8988T (cell line): ENCODE data around the gene KCNN4.
A peak's percentile ranks its signal among the peaks of the same experiment; 100 is the strongest.
"Not testable (repeated sequence)": the region's sequence is repeated elsewhere in the genome, so short reads cannot be mapped to it uniquely, and the experiment has no call there.

Experiments
- DNase-seq: peaks from one replicate; pipeline ENCODE4 v3.0.0; 2011

The KCNN4 gene

DNA sequence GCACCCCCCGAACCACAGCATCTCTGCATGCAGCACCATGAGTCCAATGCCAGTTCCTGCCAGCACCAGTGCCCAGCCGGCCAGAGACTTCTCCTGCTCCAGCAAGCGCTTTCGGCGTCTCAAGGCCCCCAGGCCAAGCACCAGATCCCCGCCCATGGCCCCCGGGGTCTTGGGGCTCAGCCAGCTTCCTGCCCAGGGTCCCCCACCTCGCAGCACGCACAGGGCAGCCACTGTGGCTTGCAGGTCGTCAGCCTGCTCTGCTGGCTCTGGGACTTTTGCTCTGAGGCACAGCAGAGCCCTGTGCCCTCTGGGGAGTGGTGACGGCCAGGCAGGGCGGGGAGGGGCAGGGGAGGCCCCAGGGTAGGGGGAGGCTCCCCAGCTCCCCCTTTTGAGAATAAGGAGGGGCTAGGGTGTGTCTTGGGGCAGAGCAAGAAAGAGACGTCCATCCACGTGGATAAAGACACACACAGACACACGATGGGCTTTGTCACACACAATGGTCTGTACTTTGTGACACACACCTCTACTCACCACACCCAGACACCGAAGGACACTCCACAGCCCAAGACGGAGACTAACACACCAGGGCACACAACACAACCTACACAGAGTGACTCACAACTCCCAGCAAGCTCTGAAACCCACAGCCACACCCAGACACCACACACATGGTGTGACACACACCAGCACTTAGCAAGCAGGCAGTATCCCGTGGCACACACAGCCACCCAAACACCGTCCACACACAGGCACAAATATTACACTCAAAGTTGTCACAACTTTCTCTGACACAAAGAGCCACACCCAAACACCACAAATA, at the start of gene KCNN4:
Gene KCNN4 (minus strand): TSS at position 268 of the 820 bp plus-strand sequence. CDS start 112 bp downstream, at position 156.
- no peak for DNase-seq

DNA sequence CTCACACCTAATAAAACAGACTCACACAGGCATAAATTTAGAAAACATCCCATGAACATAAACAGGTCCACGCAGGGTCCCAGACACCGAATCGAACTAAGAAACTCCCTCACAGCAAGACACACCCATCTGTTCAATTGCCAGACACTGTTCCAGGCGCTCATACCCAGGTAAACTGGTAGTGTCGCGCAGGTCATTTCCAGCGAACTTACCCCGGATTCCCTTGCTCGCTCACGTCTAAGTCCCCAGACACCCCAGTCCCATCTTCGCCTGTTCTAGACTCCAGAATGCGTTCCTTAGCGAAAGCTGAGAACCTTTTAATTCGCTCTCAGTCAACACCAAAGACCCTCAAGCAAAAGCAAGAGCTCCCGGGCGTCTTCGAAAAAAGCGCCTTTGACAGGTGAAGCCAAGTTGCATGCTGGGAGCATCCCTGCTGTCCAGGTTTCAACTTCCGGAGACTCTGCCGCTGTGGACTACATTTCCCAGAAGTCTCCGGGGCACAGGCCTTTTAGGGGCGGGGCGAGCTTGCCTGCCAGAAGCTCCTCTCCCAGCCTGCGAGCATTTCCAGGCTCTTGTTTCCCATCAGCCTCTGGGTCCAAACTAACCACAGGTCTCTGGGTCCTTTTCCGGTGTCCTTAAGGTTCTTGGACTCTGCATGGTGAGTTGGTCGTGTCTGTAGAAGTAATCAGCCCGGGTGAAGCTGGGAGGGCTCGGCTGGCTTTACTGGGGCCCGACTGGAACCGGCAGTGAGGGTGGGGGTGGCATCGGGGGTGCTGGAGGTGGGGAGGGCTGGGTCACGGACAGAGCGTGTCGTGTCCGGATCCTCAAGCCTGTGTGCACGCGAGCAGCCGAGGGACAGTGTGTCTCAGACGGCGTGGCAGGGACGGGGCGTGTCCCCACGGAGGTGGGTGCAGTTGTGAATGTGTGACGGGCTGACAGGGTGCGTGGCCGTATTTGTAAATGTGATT, 46.3 kb upstream of the KCNN4 start, which contains the start of gene ZNF283:
Gene ZNF283 (plus strand): TSS at position 535 of the 968 bp plus-strand sequence. CDS start 6,184 bp downstream, outside the sequence.
- DNase-seq, result peak; percentile 43

GRCh38 chr19:43824572-43824971, 43.8 kb upstream of the KCNN4 start:
- DNase-seq, result not testable (repeated sequence)

- not testable (repeated sequence) for DNase-seq
Measured at GRCh38 chr19:43823856-43824255, 43.1 kb upstream of the KCNN4 start.

- no peak for DNase-seq
Measured at GRCh38 chr19:43820884-43821215, 40.1 kb upstream of the KCNN4 start.

DNA sequence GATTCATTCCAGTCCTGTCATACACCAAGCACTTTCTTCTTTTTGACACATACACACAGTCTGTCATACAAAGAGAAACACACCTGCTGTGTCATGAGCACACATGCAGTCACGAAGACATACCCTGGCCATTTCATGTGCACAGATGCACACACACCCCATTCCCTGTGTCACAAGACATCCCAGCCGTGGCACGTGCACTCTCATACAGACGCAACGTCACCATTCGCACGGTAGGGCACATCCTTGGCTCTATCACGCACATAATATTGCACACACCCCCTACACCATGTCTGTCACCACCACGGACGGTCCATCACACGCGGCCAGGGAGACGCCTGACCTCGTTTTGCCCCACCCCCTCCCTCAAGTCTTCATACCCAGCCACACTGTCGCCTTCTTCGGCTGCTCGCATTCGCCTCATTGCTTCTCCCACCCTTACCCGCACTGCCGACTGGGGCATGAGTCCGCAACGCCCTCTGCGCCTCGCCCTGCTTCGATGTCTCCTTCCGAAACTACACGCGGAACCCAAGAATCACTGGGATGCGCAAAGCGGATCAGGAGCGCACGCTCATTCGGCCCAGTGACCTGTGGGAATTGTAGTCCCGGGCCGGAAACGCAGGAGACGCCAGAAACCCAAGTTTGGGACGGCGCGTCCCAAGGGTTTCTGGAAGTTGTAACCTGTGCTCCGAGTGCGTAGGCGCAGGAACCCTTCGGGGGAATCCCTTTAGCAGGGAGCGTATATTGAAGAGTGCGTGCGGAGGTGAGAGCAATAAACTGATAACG, 39.5 kb upstream of the KCNN4 start:
- DNase-seq, result no peak

DNA sequence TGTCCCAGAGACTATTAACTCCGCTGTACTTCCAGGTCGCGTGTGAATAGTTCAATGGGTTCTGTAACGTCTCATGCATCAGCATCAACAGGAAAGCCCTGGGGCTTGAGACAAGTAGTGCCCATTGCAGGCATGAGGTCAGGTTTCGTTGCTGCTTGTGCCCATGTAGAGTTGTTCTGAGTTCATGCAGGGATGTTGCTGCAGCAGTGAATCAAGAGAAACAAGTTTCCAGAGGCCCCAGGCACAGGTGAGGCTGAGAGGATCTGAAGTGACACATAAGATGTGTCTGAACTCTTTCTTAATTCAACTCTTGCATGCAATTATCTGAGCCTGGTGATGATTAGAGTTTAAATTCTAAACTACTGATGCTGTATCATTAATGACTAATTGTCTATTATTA, 37.7 kb upstream of the KCNN4 start:
- no peak for DNase-seq

GRCh38 chr19:43817454-43817853, 36.7 kb upstream of the KCNN4 start:
- DNase-seq, result not testable (repeated sequence)

DNA sequence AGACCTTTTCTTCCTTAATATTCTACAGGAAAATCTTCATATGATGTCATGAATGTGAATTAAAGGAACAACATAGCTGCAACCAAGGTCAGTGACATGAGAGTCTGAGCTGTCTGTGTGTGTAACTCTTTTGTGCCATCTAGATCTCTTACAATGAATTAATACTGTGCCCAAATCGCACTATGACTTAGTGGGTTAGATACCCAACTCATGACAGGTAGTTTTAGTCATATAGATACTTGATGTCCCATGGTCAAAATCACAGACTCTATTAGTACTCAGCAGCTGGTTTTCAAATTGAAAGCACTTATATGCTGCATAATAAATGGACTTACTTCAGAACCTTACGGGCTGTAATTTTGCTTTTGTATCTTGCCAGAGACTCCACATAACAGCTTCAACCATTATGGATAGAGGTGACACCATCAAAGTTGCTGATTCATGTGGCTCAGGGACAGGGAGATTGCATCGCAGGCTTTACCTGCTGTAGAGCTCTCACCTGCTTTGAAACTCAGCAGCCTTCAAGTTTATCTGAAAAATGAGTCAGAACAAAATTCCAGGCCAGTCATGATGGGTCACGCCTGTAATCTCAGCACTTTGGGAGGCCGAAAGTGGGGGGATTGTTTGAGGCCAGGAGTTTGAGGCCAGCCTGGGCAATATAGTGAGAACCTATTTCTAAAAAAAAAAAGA, 34.0 kb upstream of the KCNN4 start:
- no peak for DNase-seq

- no peak for DNase-seq
Measured at GRCh38 chr19:43812688-43813087, 31.9 kb upstream of the KCNN4 start.

DNA sequence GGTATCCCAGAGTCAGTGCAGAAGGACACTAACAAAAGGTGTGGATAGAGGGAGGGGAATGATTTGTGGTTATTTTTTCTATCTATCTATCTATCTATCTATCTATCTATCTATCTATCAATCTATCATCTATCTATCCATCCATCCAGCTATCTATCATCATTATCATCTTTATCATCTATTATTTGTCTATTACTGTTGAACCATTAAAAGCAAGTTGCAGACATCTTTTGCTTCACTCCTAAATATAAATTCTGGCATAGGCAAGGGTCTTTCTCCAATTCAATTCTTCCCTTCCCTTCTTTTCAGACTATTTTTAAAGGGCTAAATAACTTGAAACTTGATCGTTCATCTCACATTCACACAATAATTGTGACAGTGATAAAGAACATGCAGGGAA, 31.5 kb upstream of the KCNN4 start:
- DNase-seq, result no peak

GRCh38 chr19:43811837-43812236, 31.1 kb upstream of the KCNN4 start:
- DNase-seq, result no peak

DNA sequence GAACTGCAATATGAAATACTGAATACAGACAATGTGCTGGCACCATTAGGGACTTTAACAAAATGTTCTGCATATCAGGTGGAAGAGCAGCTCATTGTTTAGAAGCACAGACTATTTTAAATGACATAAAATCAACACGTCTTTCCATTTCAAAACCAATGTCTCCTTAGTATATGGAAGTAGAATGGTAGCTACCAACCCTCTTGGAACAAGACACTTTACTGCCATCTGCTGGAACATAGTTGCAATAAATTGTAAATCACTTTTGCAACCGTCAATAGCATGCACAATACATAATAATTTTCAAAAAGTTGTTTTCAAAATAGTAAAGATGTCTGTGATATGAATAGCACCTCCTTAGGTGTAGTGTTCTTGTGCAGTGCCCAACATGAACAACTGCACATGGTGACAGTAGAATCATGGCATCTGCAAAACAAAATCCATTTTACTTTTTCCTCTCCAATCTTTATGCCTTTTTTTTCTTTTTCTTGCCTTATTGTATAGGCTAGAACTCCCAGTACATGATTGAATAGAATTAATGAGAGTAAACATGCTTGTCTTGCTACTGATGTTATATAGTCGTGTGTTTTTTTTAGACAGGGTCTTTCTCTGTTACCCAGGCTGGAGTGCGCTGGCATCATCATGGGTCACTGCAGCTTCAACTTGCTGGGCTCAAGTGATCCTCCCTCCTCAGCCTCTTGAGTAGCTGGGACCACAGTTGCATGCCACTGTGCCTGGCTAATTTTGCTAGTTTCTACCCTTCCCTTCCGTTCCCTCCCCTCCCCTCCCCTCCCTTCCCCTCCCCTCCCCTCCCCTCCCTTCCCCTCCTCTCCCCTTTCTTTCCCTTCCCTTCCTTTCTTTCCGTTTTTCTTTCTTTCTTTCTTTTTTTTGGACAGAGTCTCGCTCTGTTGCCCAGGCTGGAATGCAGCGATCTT, 29.3 kb upstream of the KCNN4 start:
- no peak for DNase-seq

- DNase-seq, result no peak
Measured at GRCh38 chr19:43807651-43808050, 26.9 kb upstream of the KCNN4 start.

GRCh38 chr19:43806848-43807247, 26.1 kb upstream of the KCNN4 start:
- DNase-seq, result no peak

- not testable (repeated sequence) for DNase-seq
Measured at GRCh38 chr19:43806401-43806800, 25.6 kb upstream of the KCNN4 start.

DNA sequence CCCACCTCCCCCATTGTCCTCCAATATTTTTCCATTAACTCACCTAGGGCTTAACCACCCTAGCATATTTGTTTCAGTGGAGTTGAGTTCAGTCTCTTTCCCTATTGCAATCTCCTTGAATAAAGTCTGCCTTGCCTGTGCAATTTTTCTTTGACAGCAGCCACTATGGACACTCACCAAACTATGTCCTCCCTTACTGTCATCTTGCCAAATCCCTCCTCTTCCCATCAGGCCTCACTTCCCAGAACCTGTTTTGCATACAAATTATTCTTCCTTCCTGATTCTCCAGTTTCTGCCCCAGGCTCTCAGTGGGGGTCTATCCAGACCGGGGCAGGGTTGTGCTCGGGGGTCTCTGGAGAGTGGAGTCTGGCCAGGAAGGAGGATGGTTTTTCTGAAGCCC, 23.7 kb upstream of the KCNN4 start:
- no peak for DNase-seq

DNA sequence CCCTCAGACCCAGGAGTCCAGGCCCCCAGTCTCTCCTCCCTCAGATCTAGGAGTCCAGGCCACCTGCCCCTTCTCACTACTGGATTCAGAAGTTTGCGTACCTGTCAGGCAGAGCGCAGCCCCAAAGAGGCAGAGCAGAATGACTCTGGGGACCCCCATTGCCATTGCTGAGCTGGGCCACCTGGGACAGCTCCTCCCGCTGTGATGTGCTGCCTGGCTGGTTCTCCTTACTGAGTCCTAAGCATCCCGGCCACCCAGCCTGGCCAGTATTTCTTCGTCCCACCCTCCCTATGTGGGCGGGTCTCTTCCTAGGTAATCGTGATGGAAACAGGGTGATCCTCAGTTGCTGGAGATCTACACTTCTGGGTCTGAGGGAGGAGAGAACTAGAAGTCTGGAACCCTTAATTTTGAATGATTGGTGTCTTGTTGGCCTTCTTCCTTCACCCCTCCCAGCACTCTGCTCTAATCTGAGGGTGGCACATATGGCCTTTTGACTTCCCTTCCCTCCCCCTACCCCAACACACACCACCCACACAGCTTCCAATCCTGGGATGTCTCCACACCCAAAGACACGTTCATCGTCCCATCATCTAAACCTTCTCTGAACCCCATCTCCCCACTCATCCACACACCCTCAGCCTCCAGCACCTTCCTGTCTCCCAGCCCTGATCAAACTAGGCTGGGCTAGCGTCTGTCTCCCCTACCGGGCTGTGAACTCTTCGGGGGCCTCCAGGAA, 21.6 kb upstream of the KCNN4 start, which contains the start of gene LYPD5:
Gene LYPD5 (minus strand): TSS at position 232 of the 736 bp plus-strand sequence. CDS start 67 bp downstream, at position 165.
- DNase-seq, result no peak

DNA sequence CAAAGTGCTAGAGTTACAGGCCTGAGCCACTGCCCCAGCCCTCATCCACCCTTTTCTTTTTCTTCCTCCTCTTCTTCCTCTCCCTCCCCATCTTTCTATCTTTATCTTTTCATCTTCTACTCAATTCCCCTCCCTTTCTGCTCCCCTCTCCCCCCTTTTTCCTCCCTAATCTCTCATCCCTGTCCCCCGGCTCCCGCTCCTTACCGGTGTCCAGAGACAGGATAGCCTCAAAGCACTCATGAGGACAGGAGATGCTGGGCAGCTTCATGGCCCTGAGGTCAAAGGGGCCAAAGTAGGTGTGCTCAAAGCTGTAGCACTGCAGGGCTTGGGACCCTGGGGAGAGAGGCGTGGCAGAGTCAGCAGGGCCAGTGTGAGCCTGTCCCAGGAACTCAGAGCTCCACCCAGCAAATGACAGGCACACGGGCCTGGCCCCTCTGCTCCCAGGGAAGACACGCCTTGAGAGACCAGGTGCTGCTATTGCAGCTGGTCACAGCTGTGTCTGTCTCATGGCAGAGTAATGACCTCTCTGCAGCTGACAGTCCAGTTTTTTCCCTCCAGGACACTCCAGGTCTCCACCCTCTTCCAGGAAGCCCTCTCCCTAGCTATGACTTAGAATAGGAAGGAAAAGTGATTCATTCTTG, 18.8 kb upstream of the KCNN4 start:
- no peak for DNase-seq
